B cell (primary cell): ENCODE measurements around the gene MBD3L3. TPM values are rescaled to one million over a fixed set of nuclear protein-coding genes. Genes with fewer than 3 reads are reported as not detected.

ENCODE experiments used
- ATAC-seq: fragments of 200-7000 bp; cut with Tn5 transposase; one replicate; pipeline ENCODE4 v1.10.0; 2021; ENCODE audit warnings: low read depth, mild to moderate bottlenecking, moderate number of reproducible peaks, moderate library complexity
- CTCF ChIA-PET: fragments of 350-600 bp; sonication (Branson Sonifier 250); formaldehyde crosslinking; loops from one replicate; lab custom pipeline; 2021; ENCODE audit warnings: antibody characterized with exemption, inconsistent platforms; lab: Charles Lee
- POLR2A ChIA-PET: fragments of 350-600 bp; sonication (Branson Sonifier 250); formaldehyde crosslinking; loops from one replicate; lab custom pipeline; 2021; ENCODE audit warnings: antibody characterized with exemption; lab: Charles Lee
- DNase-seq: peaks from one replicate; pipeline ENCODE4 v3.0.0; 2013
- H2AFZ ChIP-seq: 2 replicates; pipeline ENCODE4 v1.6.1; 2012; ENCODE audit warnings: mild to moderate bottlenecking, low read depth, low read length; ENCODE audit not compliant: insufficient read depth, poor library complexity, severe bottlenecking
- H3K27ac ChIP-seq, 2 donors: 1 replicate in 1 of 2; 2 replicates in 1 of 2; pipeline ENCODE4 v1.5.1; 2012 to 2013; ENCODE audit warnings: low read length in 2 of 2, mild to moderate bottlenecking in 2 of 2, moderate library complexity in 1 of 2
- H3K27me3 ChIP-seq, 4 experiments: fragments of 200-600 bp in 1 of 4; sonication (generic) in 1 of 4; replicated peaks in 1 of 4; 1 replicate in 2 of 4; 2 replicates in 2 of 4; pipeline versions ENCODE4 v1.6.1 to v1.7.0; 2013 to 2016; ENCODE audit warnings: low read length in 3 of 4, mild to moderate bottlenecking in 2 of 4, mixed read lengths in 1 of 4, moderate library complexity in 1 of 4; ENCODE audit not compliant: insufficient read depth in 4 of 4, control insufficient read depth in 3 of 4; ENCODE audit errors: control extremely low read depth in 1 of 4
- H3K36me3 ChIP-seq, 2 experiments: replicated peaks in 1 of 2; 1 replicate in 1 of 2; 2 replicates in 1 of 2; pipeline versions ENCODE4 v1.6.1 to v1.7.1; 2013; ENCODE audit warnings: low read length in 1 of 2; ENCODE audit not compliant: insufficient read depth in 2 of 2, control insufficient read depth in 1 of 2; ENCODE audit errors: control extremely low read depth in 1 of 2, extremely low read depth in 1 of 2
- H3K4me1 ChIP-seq, 2 donors: fragments of 200-600 bp in 1 of 2; sonication (generic) in 1 of 2; 1 replicate in 1 of 2; 2 replicates in 1 of 2; pipeline versions ENCODE4 v1.5.1 to v1.6.1; 2013 to 2017; ENCODE audit warnings: low read length in 2 of 2; ENCODE audit not compliant: control insufficient read depth in 2 of 2, insufficient read depth in 2 of 2
- H3K4me2 ChIP-seq: replicated peaks from 2 replicates; pipeline ENCODE3; 2012; ENCODE audit warnings: mild to moderate bottlenecking, low read depth, low read length; ENCODE audit not compliant: poor library complexity, severe bottlenecking
- H3K4me3 ChIP-seq, 5 experiments: fragments of 200-600 bp in 1 of 5; sonication (generic) in 1 of 5; 1 replicate in 3 of 5; 2 replicates in 2 of 5; pipeline versions ENCODE4 v1.5.1 to v1.7.0; 2011 to 2016; ENCODE audit warnings: low read length in 4 of 5, mild to moderate bottlenecking in 4 of 5, low read depth in 2 of 5, control low read depth in 1 of 5, moderate library complexity in 1 of 5; ENCODE audit not compliant: insufficient read depth in 1 of 5; ENCODE audit errors: control extremely low read depth in 1 of 5, extremely low read depth in 1 of 5
- H3K79me2 ChIP-seq: fragments of 200-600 bp; sonication (generic); one replicate; pipeline ENCODE4 v1.6.0; 2016; ENCODE audit warnings: low read length; ENCODE audit not compliant: control insufficient read depth, insufficient read depth
- H3K9ac ChIP-seq: fragments of 200-600 bp; sonication (generic); 2 replicates; pipeline ENCODE4 v1.6.1; 2017; ENCODE audit warnings: mild to moderate bottlenecking, low read length, moderate library complexity
- H3K9me3 ChIP-seq, 3 donors: one replicate each; pipeline versions ENCODE4 v1.6.1 to v1.7.1; 2013; ENCODE audit warnings: low read length in 2 of 3; ENCODE audit not compliant: control insufficient read depth in 2 of 3, insufficient read depth in 1 of 3; ENCODE audit errors: control extremely low read depth in 1 of 3
- H4K20me1 ChIP-seq: 2 replicates; pipeline ENCODE4 v1.6.0; 2012; ENCODE audit warnings: mild to moderate bottlenecking, low read length; ENCODE audit not compliant: insufficient read depth, control insufficient read depth, poor library complexity, severe bottlenecking
- H3K27ac Mint-ChIP-seq: one replicate; pipeline ENCODE4 v1.8.0; 2021; ENCODE audit warnings: mixed read lengths
- H3K27me3 Mint-ChIP-seq: one replicate; pipeline ENCODE4 v1.8.0; 2021; ENCODE audit warnings: mixed read lengths
- H3K4me1 Mint-ChIP-seq: one replicate; pipeline ENCODE4 v1.8.0; 2021; ENCODE audit warnings: mixed read lengths
- H3K4me3 Mint-ChIP-seq: one replicate; pipeline ENCODE4 v1.8.0; 2021; ENCODE audit warnings: mixed read lengths
- H3K9me3 Mint-ChIP-seq: one replicate; pipeline ENCODE4 v1.8.0; 2022; ENCODE audit warnings: mixed read lengths; ENCODE audit not compliant: insufficient read depth
- CTCF ChIP-seq: fragments of 200-600 bp; IDR thresholded peaks from one replicate; pipeline ENCODE4 v1.8.0; 2022; ENCODE audit warnings: antibody characterized with exemption, mild to moderate bottlenecking
- EZH2 ChIP-seq: IDR thresholded peaks from 2 replicates; pipeline ENCODE4 v1.6.1; 2012; ENCODE audit warnings: borderline replicate concordance, low read depth, mild to moderate bottlenecking, moderate library complexity, low read length; ENCODE audit not compliant: insufficient read depth, poor library complexity, severe bottlenecking
- WGBS: methylation state at CpG from one replicate; pipeline ENCODE4 v1.1.5; 2013; ENCODE audit warnings: missing lambda C conversion rate; ENCODE audit not compliant: insufficient coverage; 5-methylcytosine and 5-hydroxymethylcytosine counted together
- intact Hi-C: fragments of 100-400 bp; cut with micrococcal nuclease; formaldehyde crosslinking; loops from one replicate; pipeline ENCODE4 v1.10.0; 2022
- polyA plus RNA-seq: library from polyadenylated mRNA; depleted of rRNA; stranded (reverse); fragments of >200 nt; gene quantifications from 2 replicates; pipeline ENCODE4 v1.2.3, GENCODE V29; 2012
- total RNA-seq, 2 donors: library from RNA; stranded (reverse); fragments of 120-200 nt in 1 of 2; gene quantifications; 1 replicate in 1 of 2; 2 replicates in 1 of 2; pipeline versions ENCODE4 v1.2.3 to v1.2.4, GENCODE V29; 2013 to 2022

Gene MBD3L3
- total and polyA plus RNA-seq, 2 donors (not counting 1 experiment from before 2014, with no cell fraction given), result not detected

GRCh38 chr19:7072541-7072940 is 14.1 kb upstream of the MBD3L3 start:
- H3K36me3 ChIP-seq, result peaks cover 5 to 56% of the 10 kb centered on the region in 2 experiments
- no peaks in the 10 kb centered on the region for H3K27me3 Mint-ChIP-seq
- H3K4me3 Mint-ChIP-seq, result peak overlapping the region; percentile 40
- H3K9me3 ChIP-seq, result peaks cover 3 to 40% (median 4%) of the 10 kb centered on the region in 3 donors
- H2AFZ ChIP-seq, result no peak overlapping the region
- peaks cover 8 to 17% of the 10 kb centered on the region in 2 donors for H3K4me1 ChIP-seq
- H3K9ac ChIP-seq, result no peak overlapping the region
- TF ChIP-seq EZH2, result no peak
- TF ChIP-seq CTCF, result no peak
- no peak overlapping the region for H3K4me3 ChIP-seq
- DNase-seq (no peak), ATAC-seq (no peak)
- WGBS, result 97% methylated on average over 3 of the region's 6 CpGs
- POLR2A ChIA-PET, result no interaction called here
- no peak overlapping the region for H3K27ac Mint-ChIP-seq
- CTCF ChIA-PET, result no interaction called here
- H3K4me2 ChIP-seq, result no peak overlapping the region
- peaks cover 19% of the 10 kb centered on the region for H3K4me1 Mint-ChIP-seq
- intact Hi-C loops, result no loop called here
- H3K27me3 ChIP-seq, result no peaks in the 10 kb centered on the region
- H4K20me1 ChIP-seq, result peaks cover 15% of the 10 kb centered on the region
- H3K79me2 ChIP-seq, result peaks cover 34% of the 10 kb centered on the region
- H3K27ac ChIP-seq, result no peak overlapping the region
- H3K9me3 Mint-ChIP-seq, result no peaks in the 10 kb centered on the region

- H3K79me2 ChIP-seq, result peaks cover 29% of the 10 kb centered on the region
- peak overlapping the region; percentile 90 for H3K4me2 ChIP-seq
- DNase-seq, result no peak
- peak overlapping the region; percentile 78 to 99 (median 93) for H3K4me3 ChIP-seq
- Mint-ChIP-seq H3K27ac (peak overlapping the region; percentile 92), H3K4me3 (peak overlapping the region; percentile 92), H3K27me3 (no peaks in the 10 kb centered on the region), H3K4me1 (peaks cover 19% of the 10 kb centered on the region), H3K9me3 (no peaks in the 10 kb centered on the region)
- peaks cover 0 to 29% of the 10 kb centered on the region in 2 experiments for H3K36me3 ChIP-seq
- ATAC-seq, result no peak
- peaks cover 0 to 19% (median 2%) of the 10 kb centered on the region in 3 donors for H3K9me3 ChIP-seq
- no peaks in the 10 kb centered on the region for H3K27me3 ChIP-seq
- TF ChIP-seq EZH2, result no peak
- TF ChIP-seq CTCF, result no peak
- peaks cover 14% of the 10 kb centered on the region for H4K20me1 ChIP-seq
- peaks cover 8 to 17% of the 10 kb centered on the region in 2 donors for H3K4me1 ChIP-seq
- 0% methylated on average over 12 of the region's 12 CpGs for WGBS
- peak overlapping the region; percentile 80 to 91 for H3K27ac ChIP-seq
- peak overlapping the region; percentile 100 for H2AFZ ChIP-seq
- ChIA-PET POLR2A (interaction anchor here (0.7 to 1.7 kb wide), 4 partner anchors 8 to 1092 kb away, joined by 3 to 6 read pairs (median 4); partner anchors contain the start of genes PET100, RANBP3 and XAB2), CTCF (interaction anchor here (1.2 kb wide), 1 partner anchor 271 kb away, joined by 6 read pairs; no protein-coding TSS in a partner anchor)
- H3K9ac ChIP-seq, result peak overlapping the region; percentile 97
- intact Hi-C loops, result loop anchor here (1.0 kb wide), 1 partner anchor 29 kb away; no protein-coding TSS in a partner anchor
Measured at GRCh38 chr19:7069904-7070226, 11.4 kb upstream of the MBD3L3 start.
